Esophagus squamous epithelium (tissue), 5 donors: ENCODE data around the gene COL23A1. TPM values are rescaled to one million over a fixed set of nuclear protein-coding genes. Genes with fewer than 3 reads are reported as not detected.

Experiments
- DNase-seq: peaks from one replicate; lab custom pipeline; 2025; lab: John Stamatoyannopoulos, UW
- H3K27ac ChIP-seq, 4 donors: fragments of 200-600 bp; sonication (generic); one replicate each; pipeline ENCODE4 v1.5.1; 2016 to 2019; ENCODE audit warnings: mild to moderate bottlenecking in 1 of 4
- H3K27me3 ChIP-seq, 4 donors: fragments of 200-600 bp; sonication (generic); 1 replicate in 3 of 4; 2 replicates in 1 of 4; pipeline versions ENCODE4 v1.5.1 to v1.6.0; 2017 to 2021; ENCODE audit warnings: antibody characterized with exemption in 1 of 4
- H3K36me3 ChIP-seq, 3 donors: fragments of 200-600 bp; sonication (generic); one replicate each; pipeline ENCODE4 v1.5.1; 2016 to 2019
- H3K4me1 ChIP-seq, 3 donors: fragments of 200-600 bp; sonication (generic); one replicate each; pipeline ENCODE4 v1.5.1; 2017 to 2019
- H3K4me3 ChIP-seq, 4 donors: fragments of 200-600 bp; sonication (generic); 1 replicate in 3 of 4; 2 replicates in 1 of 4; pipeline ENCODE4 v1.5.1; 2016 to 2019; ENCODE audit warnings: mild to moderate bottlenecking in 2 of 4, moderate library complexity in 1 of 4
- H3K9me3 ChIP-seq, 3 donors: fragments of 200-600 bp; sonication (generic); one replicate each; pipeline ENCODE4 v1.5.1; 2016 to 2019
- POLR2A ChIP-seq, 4 donors: fragments of 450-650 bp; IDR thresholded peaks; one replicate each; pipeline ENCODE4 v1.6.1; 2017; ENCODE audit warnings: antibody characterized with exemption in 4 of 4, mild to moderate bottlenecking in 4 of 4, moderate library complexity in 3 of 4
- WGBS, 2 donors: methylation state at CpG; one replicate each; pipeline ENCODE4 v1.1.5; 2018; 5-methylcytosine and 5-hydroxymethylcytosine counted together
- intact Hi-C: fragments of 100-400 bp; cut with DNase I; formaldehyde crosslinking; loops from one replicate; pipeline ENCODE4 v1.15.0; 2022
- total RNA-seq, 4 donors: library from RNA; depleted of rRNA; stranded (reverse); fragments of >200 nt; gene quantifications; one replicate each; pipeline ENCODE4 v1.1.0, GENCODE V29; 2016
- TF ChIP-seq, protein P1 (sequence below), 6 experiments: fragments of 450-650 bp in 4 of 6; fragments of 200-600 bp in 2 of 6; sonication (generic) in 2 of 6; IDR thresholded peaks; one replicate each; pipeline ENCODE4 v1.5.1; 2016 to 2019; ENCODE audit warnings: antibody characterized with exemption in 6 of 6, mild to moderate bottlenecking in 4 of 6, moderate library complexity in 4 of 6
- donor health status: DM: yes; HTN: yes; CAD: no.

Gene COL23A1
- total RNA-seq, 4 donors from 2014 or later: 0.41 to 1.5 (median 0.44) TPM; not detected in 1

DNA sequence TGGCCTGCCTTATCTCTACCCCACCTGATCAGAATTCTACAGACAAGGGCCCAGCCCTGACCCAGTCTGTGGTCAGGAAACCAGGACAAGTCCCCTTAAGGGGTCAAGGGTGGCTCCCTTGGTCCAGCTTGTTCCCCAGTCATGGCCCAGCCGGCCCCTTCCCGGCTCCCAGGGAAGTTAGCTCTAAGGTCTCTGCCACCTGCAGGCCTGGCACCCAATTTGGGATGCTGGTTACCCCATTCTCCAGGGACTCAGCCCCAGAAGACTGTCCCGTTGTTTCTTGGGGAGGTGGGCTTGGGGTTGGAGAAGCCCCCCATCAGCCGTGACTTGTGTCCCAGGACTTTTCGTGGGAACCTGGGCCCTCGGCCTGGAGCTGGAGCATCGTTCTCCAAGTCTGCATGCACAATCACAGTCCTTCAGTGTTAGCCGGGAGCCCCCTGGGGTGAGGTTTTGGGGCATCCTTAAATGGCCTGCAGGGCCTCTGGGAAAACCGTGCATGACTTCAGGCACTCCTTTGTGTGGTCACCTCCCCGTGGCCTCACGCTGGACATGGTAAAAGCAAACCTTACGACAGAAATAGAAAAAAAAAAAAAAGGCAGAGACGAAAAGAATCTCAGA lies 206.8 kb downstream of the COL23A1 start:
- Histone ChIP-seq H3K27me3 (peaks cover 0 to 33% (median 0%) of the 10 kb centered on the region in 4 donors), H3K27ac (no peak overlapping the region), H3K9me3 (no peaks in the 10 kb centered on the region), H3K4me3 (no peak overlapping the region), H3K36me3 (no peaks in the 10 kb centered on the region), H3K4me1 (peaks cover 0 to 11% (median 0%) of the 10 kb centered on the region in 3 donors)
- WGBS, 2 donors: 83 to 91% methylated on average over 4 to 6 of the region's 13 CpGs
- no peak for DNase-seq
- intact Hi-C loops: no loop called here
- TF ChIP-seq, protein P1, sequence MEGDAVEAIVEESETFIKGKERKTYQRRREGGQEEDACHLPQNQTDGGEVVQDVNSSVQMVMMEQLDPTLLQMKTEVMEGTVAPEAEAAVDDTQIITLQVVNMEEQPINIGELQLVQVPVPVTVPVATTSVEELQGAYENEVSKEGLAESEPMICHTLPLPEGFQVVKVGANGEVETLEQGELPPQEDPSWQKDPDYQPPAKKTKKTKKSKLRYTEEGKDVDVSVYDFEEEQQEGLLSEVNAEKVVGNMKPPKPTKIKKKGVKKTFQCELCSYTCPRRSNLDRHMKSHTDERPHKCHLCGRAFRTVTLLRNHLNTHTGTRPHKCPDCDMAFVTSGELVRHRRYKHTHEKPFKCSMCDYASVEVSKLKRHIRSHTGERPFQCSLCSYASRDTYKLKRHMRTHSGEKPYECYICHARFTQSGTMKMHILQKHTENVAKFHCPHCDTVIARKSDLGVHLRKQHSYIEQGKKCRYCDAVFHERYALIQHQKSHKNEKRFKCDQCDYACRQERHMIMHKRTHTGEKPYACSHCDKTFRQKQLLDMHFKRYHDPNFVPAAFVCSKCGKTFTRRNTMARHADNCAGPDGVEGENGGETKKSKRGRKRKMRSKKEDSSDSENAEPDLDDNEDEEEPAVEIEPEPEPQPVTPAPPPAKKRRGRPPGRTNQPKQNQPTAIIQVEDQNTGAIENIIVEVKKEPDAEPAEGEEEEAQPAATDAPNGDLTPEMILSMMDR (IDR thresholded peaks at IDR 0.05): no peak
- no peak for TF ChIP-seq POLR2A (IDR thresholded peaks at IDR 0.05)

DNA sequence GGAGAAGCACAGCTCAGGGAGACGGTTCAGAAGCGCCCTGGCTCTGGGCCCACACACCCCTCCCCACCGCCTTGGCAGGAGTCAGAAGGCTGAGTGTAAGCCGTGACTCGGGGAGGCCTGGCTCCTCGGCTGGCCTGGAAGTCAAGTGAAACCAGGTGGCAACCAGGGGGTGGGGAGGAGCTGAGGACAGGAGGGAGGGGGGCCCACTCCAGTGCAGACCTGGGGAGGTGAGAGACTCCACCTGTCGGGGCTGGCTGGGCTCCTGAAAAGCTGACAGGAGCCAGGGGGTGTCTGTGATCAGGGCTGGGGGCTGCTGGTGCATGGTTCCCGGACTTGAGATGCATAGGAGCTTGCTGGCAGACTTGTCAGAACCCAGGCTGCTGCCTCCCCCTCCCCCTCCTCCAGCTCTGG lies 207.4 kb downstream of the COL23A1 start:
- TF ChIP-seq, protein P1 (IDR thresholded peaks at IDR 0.05): no peak
- TF ChIP-seq POLR2A (IDR thresholded peaks at IDR 0.05): no peak
- intact Hi-C loops: no loop called here
- Histone ChIP-seq H3K27ac (no peak overlapping the region), H3K4me1 (peaks cover 0 to 11% (median 0%) of the 10 kb centered on the region in 3 donors), H3K36me3 (no peaks in the 10 kb centered on the region), H3K27me3 (peaks cover 0 to 30% (median 0%) of the 10 kb centered on the region in 4 donors), H3K9me3 (no peaks in the 10 kb centered on the region), H3K4me3 (no peak overlapping the region)
- no peak for DNase-seq
- 57 to 87% methylated on average over 1 to 3 of the region's 8 CpGs for WGBS, 2 donors

GRCh38 chr5:178381921-178382695 lies 208.1 kb downstream of the COL23A1 start:
- WGBS, 2 donors: 86 to 94% methylated on average over 9 of the region's 17 CpGs
- no peaks in the 10 kb centered on the region for H3K36me3 ChIP-seq
- no peaks in the 10 kb centered on the region for H3K9me3 ChIP-seq
- no peak for DNase-seq
- no peak overlapping the region for H3K27ac ChIP-seq
- no peak for TF ChIP-seq POLR2A (IDR thresholded peaks at IDR 0.05)
- TF ChIP-seq, protein P1 (IDR thresholded peaks at IDR 0.05): no peak
- intact Hi-C loops: no loop called here
- H3K4me3 ChIP-seq: no peak overlapping the region
- peaks cover 0 to 11% (median 0%) of the 10 kb centered on the region in 3 donors for H3K4me1 ChIP-seq
- H3K27me3 ChIP-seq: peaks cover 0 to 30% (median 0%) of the 10 kb centered on the region in 4 donors

DNA sequence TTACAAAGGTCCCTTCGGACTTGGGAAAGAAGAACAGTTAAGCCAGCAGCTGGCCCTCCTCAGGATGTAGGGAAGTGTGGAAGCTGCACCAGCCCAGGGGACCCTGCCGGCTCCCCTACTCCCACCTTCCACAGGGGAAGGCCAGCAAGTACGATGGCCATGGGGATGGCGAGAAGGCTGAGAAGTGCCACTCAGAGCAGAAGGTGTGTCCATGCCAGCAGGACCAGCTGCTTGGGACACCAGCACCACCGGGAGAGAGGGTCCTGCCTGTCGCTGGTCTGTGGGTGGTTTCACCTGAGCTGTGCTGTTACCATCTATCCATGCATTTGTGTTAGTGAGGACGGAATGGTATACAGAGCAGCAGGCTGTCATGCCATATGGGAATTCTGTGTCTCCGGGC lies 209.0 kb downstream of the COL23A1 start:
- H3K9me3 ChIP-seq: no peaks in the 10 kb centered on the region
- peaks cover 0 to 30% (median 0%) of the 10 kb centered on the region in 4 donors for H3K27me3 ChIP-seq
- intact Hi-C loops: no loop called here
- whole genome bisulfite sequencing, 2 donors: 93 to 95% methylated on average over 5 to 6 of the region's 8 CpGs
- no peak overlapping the region for H3K4me3 ChIP-seq
- peaks cover 0 to 11% (median 0%) of the 10 kb centered on the region in 3 donors for H3K4me1 ChIP-seq
- H3K36me3 ChIP-seq: no peaks in the 10 kb centered on the region
- DNase-seq: no peak
- no peak for TF ChIP-seq POLR2A (IDR thresholded peaks at IDR 0.05)
- TF ChIP-seq, protein P1 (IDR thresholded peaks at IDR 0.05): no peak
- H3K27ac ChIP-seq: no peak overlapping the region

GRCh38 chr5:178380541-178381074 lies 209.6 kb downstream of the COL23A1 start:
- H3K9me3 ChIP-seq: no peaks in the 10 kb centered on the region
- WGBS, 2 donors: 77 to 85% methylated on average over 12 to 13 of the region's 16 CpGs
- intact Hi-C loops: no loop called here
- DNase-seq: no peak
- H3K4me1 ChIP-seq: peaks cover 0 to 11% (median 0%) of the 10 kb centered on the region in 3 donors
- no peak for TF ChIP-seq POLR2A (IDR thresholded peaks at IDR 0.05)
- TF ChIP-seq, protein P1 (IDR thresholded peaks at IDR 0.05): no peak
- no peaks in the 10 kb centered on the region for H3K36me3 ChIP-seq
- peaks cover 0 to 27% (median 0%) of the 10 kb centered on the region in 4 donors for H3K27me3 ChIP-seq
- H3K4me3 ChIP-seq: no peak overlapping the region
- no peak overlapping the region for H3K27ac ChIP-seq
